Activated CD8-positive, alpha-beta T cell treated with anti-CD3 and anti-CD28 coated beads, Interleukin-2, amount 10 ng/mL, durations not matched to agents 7 days and 5 days (primary cell): ENCODE measurements around the gene CDX2. TPM values are rescaled to one million over a fixed set of nuclear protein-coding genes. Genes with fewer than 3 reads are reported as not detected.

ENCODE experiments used
- ATAC-seq: fragments of 150-1000 bp; cut with Tn5 transposase; one replicate; pipeline ENCODE4 v1.10.0; 2021; ENCODE audit warnings: moderate library complexity
- CTCF ChIA-PET: fragments of 350-600 bp; sonication (Branson Sonifier 250); formaldehyde crosslinking; loops from one replicate; lab custom pipeline; 2021; ENCODE audit warnings: antibody characterized with exemption; lab: Charles Lee
- POLR2A ChIA-PET: fragments of 350-600 bp; sonication (Branson Sonifier 250); formaldehyde crosslinking; loops from one replicate; lab custom pipeline; 2021; ENCODE audit warnings: antibody characterized with exemption; lab: Charles Lee
- DNase-seq: peaks from one replicate; pipeline ENCODE4 v3.0.0-alpha.2; 2020
- H3K27ac Mint-ChIP-seq: one replicate; pipeline ENCODE4 v1.8.0; 2021; ENCODE audit warnings: mild to moderate bottlenecking, mixed read lengths
- H3K27me3 Mint-ChIP-seq: one replicate; pipeline ENCODE4 v1.8.0; 2021; ENCODE audit warnings: low read depth, mixed read lengths
- H3K36me3 Mint-ChIP-seq: one replicate; pipeline ENCODE4 v1.8.0; 2021; ENCODE audit warnings: low read depth, mixed read lengths
- H3K4me1 Mint-ChIP-seq: one replicate; pipeline ENCODE4 v1.8.0; 2021; ENCODE audit warnings: low read depth, mixed read lengths
- H3K4me3 Mint-ChIP-seq: one replicate; pipeline ENCODE4 v1.8.0; 2021; ENCODE audit warnings: mild to moderate bottlenecking, mixed read lengths
- H3K9me3 Mint-ChIP-seq: one replicate; pipeline ENCODE4 v1.8.0; 2022; ENCODE audit warnings: mixed read lengths; ENCODE audit not compliant: insufficient read depth
- total RNA-seq, 2 experiments: library from RNA; stranded (reverse); gene quantifications; one replicate each; pipeline ENCODE4 v1.2.3, GENCODE V29; 2021

Gene CDX2
- total RNA-seq, 2 experiments from 2014 or later = not detected

DNA sequence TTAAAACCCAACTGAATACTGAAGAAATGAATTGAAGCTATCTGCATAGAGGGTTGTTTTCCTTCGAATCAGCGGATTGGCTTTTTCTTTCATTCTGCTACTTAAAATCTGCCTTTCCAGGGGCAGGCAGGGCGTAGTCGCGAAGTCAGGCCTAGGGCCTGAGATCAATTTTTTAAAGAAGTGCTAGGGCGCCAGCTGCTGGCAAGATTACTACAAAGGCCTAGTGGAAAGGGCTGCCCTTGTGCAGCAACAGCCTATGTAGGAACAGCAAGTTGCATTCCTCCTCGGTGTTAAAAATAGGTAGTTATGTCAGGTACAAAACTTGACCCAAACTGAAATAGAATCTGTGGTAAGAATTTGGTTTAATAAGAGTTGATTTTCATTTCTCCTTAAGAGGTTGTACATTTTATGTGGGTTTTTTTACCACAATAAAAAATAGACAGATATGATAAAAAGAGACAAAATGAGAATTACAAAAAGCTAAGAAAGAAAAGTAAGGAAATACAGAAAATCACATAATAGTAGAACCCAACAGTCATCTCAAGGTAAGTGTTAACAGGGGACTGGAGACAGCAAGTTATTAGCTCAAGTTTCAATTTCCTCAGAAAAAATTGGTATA is 28.9 kb upstream of the CDX2 start:
- CTCF ChIA-PET = interaction anchor here (0.9 to 3.1 kb wide), 9 partner anchors 11 to 624 kb away, joined by 3 to 15 read pairs (median 5); no protein-coding TSS in a partner anchor
- Mint-ChIP-seq H3K27ac (no peak overlapping the region), H3K4me3 (no peak overlapping the region), H3K9me3 (no peaks in the 10 kb centered on the region), H3K36me3 (no peaks in the 10 kb centered on the region), H3K4me1 (no peaks in the 10 kb centered on the region), H3K27me3 (no peaks in the 10 kb centered on the region)
- ATAC-seq (peak; percentile 73), DNase-seq (peak; percentile 55)
- POLR2A ChIA-PET = no interaction called here

DNA sequence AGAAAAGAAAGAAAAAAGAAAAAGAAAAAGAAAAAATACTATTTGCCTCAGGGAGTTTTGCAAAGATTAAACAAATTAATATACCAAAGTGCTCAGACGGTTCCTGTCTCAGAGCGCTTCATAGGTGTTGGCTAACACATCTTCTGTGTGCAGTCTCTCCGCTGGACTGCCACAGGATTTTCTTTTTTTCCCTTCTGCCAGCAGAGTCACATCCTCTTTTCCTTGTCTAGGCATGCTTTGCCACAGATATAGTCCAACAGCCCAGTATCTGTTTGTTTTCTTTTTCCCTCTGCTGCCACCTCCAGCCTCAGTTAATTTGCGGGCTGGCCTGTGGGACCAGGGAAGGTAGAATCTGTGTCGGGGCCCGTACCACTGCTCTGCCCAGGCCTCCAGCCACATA is 22.8 kb upstream of the CDX2 start:
- DNase-seq (no peak), ATAC-seq (no peak)
- no peak overlapping the region for H3K27ac Mint-ChIP-seq
- ChIA-PET POLR2A (no interaction called here), CTCF (no interaction called here)
- H3K27me3 Mint-ChIP-seq = peaks cover 2% of the 10 kb centered on the region
- H3K4me1 Mint-ChIP-seq = no peaks in the 10 kb centered on the region
- H3K36me3 Mint-ChIP-seq = no peaks in the 10 kb centered on the region
- no peaks in the 10 kb centered on the region for H3K9me3 Mint-ChIP-seq
- no peak overlapping the region for H3K4me3 Mint-ChIP-seq

GRCh38 chr13:27988520-27988919 is 19.4 kb upstream of the CDX2 start, which contains the start of gene URAD:
TSS of gene URAD (minus strand) at chr13:27988693. CDS start at chr13:27988637, 56 bp downstream.
- POLR2A ChIA-PET = no interaction called here
- no peak within 1 kb of the TSS for H3K27ac Mint-ChIP-seq
- no peaks in the 10 kb centered on the region for H3K4me1 Mint-ChIP-seq

DNA sequence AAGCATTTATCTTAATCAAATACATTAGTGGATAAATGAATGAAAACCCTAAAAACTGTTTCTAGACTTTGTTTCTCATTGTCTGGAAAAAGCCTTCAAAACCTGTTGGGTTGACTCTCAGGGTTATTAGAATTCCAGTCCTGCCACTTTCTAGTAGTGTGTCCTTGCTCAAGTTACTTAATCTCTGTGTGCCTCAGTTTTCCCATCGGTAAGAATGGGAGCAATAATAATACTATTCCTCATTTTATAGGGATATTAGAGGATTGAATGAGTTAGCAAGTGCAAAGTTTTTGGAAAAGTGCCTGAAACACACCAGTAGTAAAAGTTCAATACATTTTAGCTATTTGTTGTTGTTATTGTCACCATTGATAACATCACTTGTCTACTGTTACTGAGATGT is 16.5 kb upstream of the CDX2 start:
- ChIA-PET CTCF (interaction anchor here (3.4 to 5.5 kb wide), 2 partner anchors 31 to 156 kb away, joined by 21 to 125 read pairs; no protein-coding TSS in a partner anchor), POLR2A (no interaction called here)
- Mint-ChIP-seq H3K27ac (no peak overlapping the region), H3K4me1 (no peaks in the 10 kb centered on the region), H3K36me3 (no peaks in the 10 kb centered on the region), H3K4me3 (no peak overlapping the region), H3K9me3 (no peaks in the 10 kb centered on the region), H3K27me3 (peaks cover 29% of the 10 kb centered on the region)
- no peak for DNase-seq
- no peak for ATAC-seq

More at GRCh38 chr13:27988520-27988919, 19.4 kb upstream of the CDX2 start, which contains the start of gene URAD:
- no peak within 1 kb of the TSS for H3K4me3 Mint-ChIP-seq
- ATAC-seq (no peak), DNase-seq (no peak)
- H3K36me3 Mint-ChIP-seq = no peaks in the 10 kb centered on the region
- CTCF ChIA-PET = interaction anchor here (0.6 to 1.7 kb wide), 2 partner anchors 160 to 162 kb away, joined by 3 to 4 read pairs; no protein-coding TSS in a partner anchor
- peaks cover 6% of the 10 kb centered on the region for H3K27me3 Mint-ChIP-seq
- H3K9me3 Mint-ChIP-seq = no peaks in the 10 kb centered on the region

- peaks cover 53% of the 10 kb centered on the region for H3K27me3 Mint-ChIP-seq
- H3K9me3 Mint-ChIP-seq = no peaks in the 10 kb centered on the region
- ATAC-seq (no peak), DNase-seq (no peak)
- ChIA-PET CTCF (interaction anchor here (1.2 to 5.5 kb wide), 5 partner anchors 15 to 153 kb away, joined by 3 to 125 read pairs (median 14); no protein-coding TSS in a partner anchor), POLR2A (no interaction called here)
- peaks cover 17% of the 10 kb centered on the region for H3K4me1 Mint-ChIP-seq
- no peak overlapping the region for H3K4me3 Mint-ChIP-seq
- no peak overlapping the region for H3K27ac Mint-ChIP-seq
- H3K36me3 Mint-ChIP-seq = peaks cover 2% of the 10 kb centered on the region
These were observed 13.2 kb upstream of the CDX2 start for GRCh38 chr13:27982361-27982760.

GRCh38 chr13:27981006-27981708 is 12.0 kb upstream of the CDX2 start:
- H3K4me3 Mint-ChIP-seq = no peak overlapping the region
- H3K9me3 Mint-ChIP-seq = no peaks in the 10 kb centered on the region
- H3K27me3 Mint-ChIP-seq = peaks cover 65% of the 10 kb centered on the region
- no peak for ATAC-seq
- H3K36me3 Mint-ChIP-seq = peaks cover 2% of the 10 kb centered on the region
- no peak for DNase-seq
- H3K4me1 Mint-ChIP-seq = peaks cover 17% of the 10 kb centered on the region
- CTCF ChIA-PET = interaction anchor here (1.1 to 5.5 kb wide), 2 partner anchors 10 to 152 kb away, joined by 4 to 125 read pairs; no protein-coding TSS in a partner anchor
- no peak overlapping the region for H3K27ac Mint-ChIP-seq
- POLR2A ChIA-PET = no interaction called here

DNA sequence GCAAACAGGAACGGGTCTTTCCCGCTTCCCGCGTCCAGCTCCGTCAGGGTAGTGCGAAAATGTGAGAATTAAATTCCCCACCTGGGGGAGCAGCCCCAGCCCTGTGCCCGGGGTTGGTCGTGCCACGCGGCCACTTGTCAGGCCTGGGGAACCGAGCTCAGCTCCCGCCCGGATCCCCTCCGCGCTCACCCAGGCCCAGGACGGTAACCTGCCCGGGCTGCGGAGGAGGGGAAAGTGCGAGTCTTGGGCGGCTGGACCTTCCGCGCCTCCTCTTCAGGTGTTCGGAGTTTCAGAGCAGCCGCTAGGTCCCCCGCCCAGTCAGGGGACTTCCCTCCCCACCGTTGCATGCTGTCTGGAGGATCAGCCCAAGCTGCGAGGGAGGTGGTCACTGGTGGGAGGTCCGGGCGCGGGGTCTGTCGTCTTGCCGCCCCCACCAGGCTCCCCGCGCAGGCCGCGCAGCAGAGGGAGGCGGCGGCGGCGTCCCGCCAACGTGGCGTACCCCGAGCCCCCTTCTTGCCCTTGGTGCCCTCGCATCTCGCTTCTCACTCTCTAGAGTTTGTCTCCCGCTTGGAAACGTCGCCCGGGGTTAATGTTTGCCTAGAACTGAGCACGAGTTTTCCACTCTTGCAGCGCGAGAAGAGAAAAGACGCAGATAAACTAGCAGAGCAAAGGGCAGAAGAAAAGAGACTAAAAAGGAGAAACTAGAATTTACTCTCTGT is 11.3 kb upstream of the CDX2 start:
- ChIA-PET POLR2A (no interaction called here), CTCF (interaction anchor here (0.8 to 1.1 kb wide), 2 partner anchors 9 to 27 kb away, joined by 3 to 4 read pairs; no protein-coding TSS in a partner anchor)
- peaks cover 71% of the 10 kb centered on the region for H3K27me3 Mint-ChIP-seq
- no peaks in the 10 kb centered on the region for H3K9me3 Mint-ChIP-seq
- no peak overlapping the region for H3K27ac Mint-ChIP-seq
- H3K4me1 Mint-ChIP-seq = peaks cover 22% of the 10 kb centered on the region
- no peak overlapping the region for H3K4me3 Mint-ChIP-seq
- peaks cover 2% of the 10 kb centered on the region for H3K36me3 Mint-ChIP-seq
- ATAC-seq (no peak), DNase-seq (no peak)

- Mint-ChIP-seq H3K27ac (no peak overlapping the region), H3K9me3 (no peaks in the 10 kb centered on the region), H3K4me1 (peaks cover 23% of the 10 kb centered on the region), H3K4me3 (no peak overlapping the region), H3K36me3 (peaks cover 2% of the 10 kb centered on the region), H3K27me3 (peaks cover 76% of the 10 kb centered on the region)
- ATAC-seq = no peak
- ChIA-PET POLR2A (interaction anchor here (0.6 kb wide), 1 partner anchor 158 kb away, joined by 3 read pairs; no protein-coding TSS in a partner anchor), CTCF (interaction anchor here (0.8 kb wide), 1 partner anchor 26 kb away, joined by 3 read pairs; no protein-coding TSS in a partner anchor)
- DNase-seq = no peak
These were observed 10.7 kb upstream of the CDX2 start for GRCh38 chr13:27979765-27980279.

- H3K27me3 Mint-ChIP-seq = peaks cover 81% of the 10 kb centered on the region
- ATAC-seq = no peak
- H3K4me3 Mint-ChIP-seq = no peak overlapping the region
- POLR2A ChIA-PET = interaction anchor here (0.6 kb wide), 1 partner anchor 159 kb away, joined by 3 read pairs; no protein-coding TSS in a partner anchor
- DNase-seq = no peak
- H3K4me1 Mint-ChIP-seq = peaks cover 23% of the 10 kb centered on the region
- H3K27ac Mint-ChIP-seq = no peak overlapping the region
- no peaks in the 10 kb centered on the region for H3K9me3 Mint-ChIP-seq
- CTCF ChIA-PET = no interaction called here
- H3K36me3 Mint-ChIP-seq = peaks cover 2% of the 10 kb centered on the region
These were observed 10.0 kb upstream of the CDX2 start for GRCh38 chr13:27979001-27979643.

DNA sequence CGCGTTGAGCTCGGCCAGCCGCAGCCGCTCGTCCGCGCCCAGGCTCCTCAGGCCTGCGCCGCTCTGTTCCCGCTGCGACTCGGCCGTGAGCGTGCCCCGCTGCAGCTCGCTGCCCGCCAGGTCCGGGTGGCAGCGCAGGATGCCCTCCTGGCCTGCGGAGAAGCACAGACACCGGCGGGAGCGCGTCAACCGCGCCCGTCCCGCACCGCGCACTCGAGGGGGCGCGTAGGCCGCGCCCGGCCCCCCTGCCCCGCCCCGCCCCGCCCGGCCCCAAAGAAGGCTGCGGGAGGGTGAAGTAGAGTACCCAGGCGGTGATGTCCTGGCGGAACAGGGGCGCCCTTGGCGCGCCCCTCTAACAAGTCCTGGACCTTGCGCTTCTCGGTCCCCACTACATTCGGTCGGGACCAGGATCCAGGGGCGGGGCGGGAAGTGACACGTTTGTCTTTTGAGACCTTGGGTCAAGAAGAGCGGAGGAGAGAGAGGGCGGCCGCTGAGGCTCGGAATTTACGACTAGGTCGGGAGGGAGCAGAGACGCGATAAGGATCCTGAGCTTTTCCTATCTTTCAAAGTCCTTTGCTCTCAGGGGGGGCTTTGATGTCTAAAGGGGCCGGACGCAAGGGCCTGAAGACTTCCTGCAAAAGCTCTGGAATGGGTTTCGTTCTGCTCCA is 9.3 kb upstream of the CDX2 start:
- Mint-ChIP-seq H3K27me3 (peaks cover 86% of the 10 kb centered on the region), H3K36me3 (peaks cover 2% of the 10 kb centered on the region), H3K27ac (no peak overlapping the region), H3K4me3 (no peak overlapping the region), H3K4me1 (peaks cover 23% of the 10 kb centered on the region), H3K9me3 (no peaks in the 10 kb centered on the region)
- CTCF ChIA-PET = interaction anchor here (1.0 kb wide), 1 partner anchor 110 kb away, joined by 3 read pairs; no protein-coding TSS in a partner anchor
- ATAC-seq (no peak), DNase-seq (no peak)
- POLR2A ChIA-PET = no interaction called here
